Left hindlimb (tissue), 1 donor: ENCODE data around the gene NUDT22.
A peak's percentile ranks its signal among the peaks of the same experiment; 100 is the strongest.

Source experiments
- DNase-seq: peaks from one replicate; pipeline ENCODE4 v3.0.0-alpha.2; 2018

The NUDT22 gene

GRCh38 chr11:64258946-64259532, 33.0 kb downstream of the NUDT22 start:
- DNase-seq, result no peak

GRCh38 chr11:64259533-64260067, 33.5 kb downstream of the NUDT22 start:
- no peak for DNase-seq

GRCh38 chr11:64260147-64260708, 34.2 kb downstream of the NUDT22 start:
- no peak for DNase-seq

- DNase-seq, result no peak
These were observed 35.5 kb downstream of the NUDT22 start for GRCh38 chr11:64261556-64262080.

GRCh38 chr11:64262271-64263002, 36.4 kb downstream of the NUDT22 start:
- no peak for DNase-seq

GRCh38 chr11:64263021-64263946, 37.2 kb downstream of the NUDT22 start:
- no peak for DNase-seq

GRCh38 chr11:64263947-64264317, 37.9 kb downstream of the NUDT22 start:
- DNase-seq, result no peak

- DNase-seq, result no peak
These were observed 38.3 kb downstream of the NUDT22 start for GRCh38 chr11:64264371-64264852.

- no peak for DNase-seq
These were observed 39.4 kb downstream of the NUDT22 start for GRCh38 chr11:64265176-64266160.

GRCh38 chr11:64266339-64266738, 40.3 kb downstream of the NUDT22 start:
- no peak for DNase-seq

GRCh38 chr11:64267207-64267945, 41.3 kb downstream of the NUDT22 start:
- no peak for DNase-seq

GRCh38 chr11:64268025-64268892, 42.2 kb downstream of the NUDT22 start:
- peak; percentile 77 for DNase-seq

- peak; percentile 73 for DNase-seq
These were observed 42.9 kb downstream of the NUDT22 start for GRCh38 chr11:64268893-64269539.

- DNase-seq, result peak; percentile 99
These were observed 43.6 kb downstream of the NUDT22 start for GRCh38 chr11:64269540-64270220.

GRCh38 chr11:64275031-64275800, 49.1 kb downstream of the NUDT22 start:
- DNase-seq, result peak; percentile 24

- no peak for DNase-seq
These were observed 49.8 kb downstream of the NUDT22 start for GRCh38 chr11:64275841-64276240.

GRCh38 chr11:64276653-64277431, 50.8 kb downstream of the NUDT22 start:
- peak; percentile 22 for DNase-seq
